HEK293 (cell line): Measurements from ENCODE around the gene MYO7B.

Experiments used
- CTCF ChIA-PET: fragments of 350-600 bp; formaldehyde crosslinking; extraction: SDS; loops from one replicate; lab custom pipeline; 2021; ENCODE audit warnings: antibody characterized with exemption; lab: Yijun Ruan, JAX
- POLR2A ChIA-PET: fragments of 300-600 bp; formaldehyde crosslinking; extraction: SDS; loops from one replicate; lab custom pipeline; 2020; ENCODE audit warnings: antibody characterized with exemption, inconsistent platforms; lab: Yijun Ruan, JAX
- H3K27ac ChIP-seq: fragments of 200-500 bp; sonication (Bioruptor generic); 2 replicates; pipeline ENCODE4 v1.5.1; 2014; ENCODE audit warnings: low read depth, low read length, control low read depth, inconsistent platforms; ENCODE audit errors: extremely low read depth
- H3K36me3 ChIP-seq, 2 experiments: fragments of 200-500 bp in 1 of 2; sonication (Bioruptor generic) in 1 of 2; 1 replicate in 1 of 2; 2 replicates in 1 of 2; pipeline ENCODE4 v1.5.1; 2014 to 2017; ENCODE audit warnings: inconsistent platforms in 2 of 2, low read length in 2 of 2; ENCODE audit not compliant: control insufficient read depth in 2 of 2, insufficient read depth in 1 of 2
- H3K4me1 ChIP-seq: fragments of 200-500 bp; sonication (Bioruptor generic); 2 replicates; pipeline ENCODE4 v1.5.1; 2014; ENCODE audit warnings: mild to moderate bottlenecking, low read length, inconsistent platforms; ENCODE audit not compliant: control insufficient read depth, insufficient read depth
- H3K4me3 ChIP-seq: 2 replicates; pipeline ENCODE4 v1.5.1; 2011; ENCODE audit warnings: low read depth, mild to moderate bottlenecking, control low read depth, low read length, moderate library complexity
- H3K9me3 ChIP-seq: fragments of 200-500 bp; sonication (Bioruptor generic); 2 replicates; pipeline ENCODE4 v1.5.1; 2014; ENCODE audit warnings: low read depth, low read length, inconsistent platforms; ENCODE audit not compliant: control insufficient read depth, insufficient read depth
- BCL11A ChIP-seq: fragments of 450-650 bp; formaldehyde crosslinking; IDR thresholded peaks from 2 replicates; pipeline ENCODE4 v1.5.1; 2016; ENCODE audit warnings: low read depth, missing biosample characterization, missing genetic modification characterization
- EGR2 ChIP-seq: fragments of 450-650 bp; formaldehyde crosslinking; IDR thresholded peaks from 2 replicates; pipeline ENCODE4 v1.5.1; 2016; ENCODE audit warnings: low read depth, missing biosample characterization, missing genetic modification characterization
- GFI1B ChIP-seq: fragments of 450-650 bp; formaldehyde crosslinking; IDR thresholded peaks from 2 replicates; pipeline ENCODE4 v1.5.1; 2016; ENCODE audit warnings: missing biosample characterization, missing genetic modification characterization
- GLI4 ChIP-seq: fragments of 450-650 bp; formaldehyde crosslinking; IDR thresholded peaks from 2 replicates; pipeline ENCODE4 v1.5.1; 2016; ENCODE audit warnings: missing biosample characterization, missing genetic modification characterization
- WT1 ChIP-seq: fragments of 450-650 bp; formaldehyde crosslinking; IDR thresholded peaks from 2 replicates; pipeline ENCODE4 v1.5.1; 2016; ENCODE audit warnings: missing biosample characterization, missing genetic modification characterization
- ZBTB21 ChIP-seq: fragments of 450-650 bp; formaldehyde crosslinking; IDR thresholded peaks from 2 replicates; pipeline ENCODE4 v1.5.1; 2017; ENCODE audit warnings: missing biosample characterization, missing genetic modification characterization
- ZNF10 ChIP-seq: fragments of 450-650 bp; formaldehyde crosslinking; IDR thresholded peaks from 2 replicates; pipeline ENCODE4 v1.5.1; 2017; ENCODE audit warnings: missing biosample characterization, missing genetic modification characterization
- ZNF146 ChIP-seq: fragments of 450-650 bp; formaldehyde crosslinking; IDR thresholded peaks from 2 replicates; pipeline ENCODE4 v1.5.1; 2016; ENCODE audit warnings: missing biosample characterization, missing genetic modification characterization
- ZNF174 ChIP-seq: fragments of 450-650 bp; formaldehyde crosslinking; IDR thresholded peaks from 2 replicates; pipeline ENCODE4 v1.5.0; 2017; ENCODE audit warnings: missing biosample characterization, mild to moderate bottlenecking, missing genetic modification characterization
- ZNF2 ChIP-seq: fragments of 450-650 bp; formaldehyde crosslinking; IDR thresholded peaks from 2 replicates; pipeline ENCODE4 v1.5.1; 2016; ENCODE audit warnings: missing biosample characterization, missing genetic modification characterization
- ZNF214 ChIP-seq: fragments of 450-650 bp; formaldehyde crosslinking; IDR thresholded peaks from 2 replicates; pipeline ENCODE4 v1.5.1; 2017; ENCODE audit warnings: missing biosample characterization, mild to moderate bottlenecking, missing genetic modification characterization, borderline replicate concordance
- ZNF23 ChIP-seq: fragments of 450-650 bp; formaldehyde crosslinking; IDR thresholded peaks from 2 replicates; pipeline ENCODE4 v1.5.1; 2016; ENCODE audit warnings: missing biosample characterization, missing genetic modification characterization, borderline replicate concordance
- ZNF354C ChIP-seq: fragments of 450-650 bp; formaldehyde crosslinking; IDR thresholded peaks from 2 replicates; pipeline ENCODE4 v1.5.1; 2016; ENCODE audit warnings: missing biosample characterization, missing genetic modification characterization, low read depth, borderline replicate concordance
- ZNF37A ChIP-seq: fragments of 450-650 bp; IDR thresholded peaks from 2 replicates; pipeline ENCODE4 v1.5.1; 2018; ENCODE audit warnings: missing biosample characterization, missing genetic modification characterization
- ZNF561 ChIP-seq: fragments of 450-650 bp; IDR thresholded peaks from 2 replicates; pipeline ENCODE4 v1.5.1; 2018; ENCODE audit warnings: missing biosample characterization, missing genetic modification characterization, borderline replicate concordance
- ZNF585B ChIP-seq: fragments of 450-650 bp; formaldehyde crosslinking; IDR thresholded peaks from 2 replicates; pipeline ENCODE4 v1.5.1; 2016; ENCODE audit warnings: missing biosample characterization, missing genetic modification characterization
- ZNF670 ChIP-seq: fragments of 450-650 bp; formaldehyde crosslinking; IDR thresholded peaks from 2 replicates; pipeline ENCODE4 v1.5.1; 2016; ENCODE audit warnings: missing biosample characterization, missing genetic modification characterization, low read depth
- ZNF677 ChIP-seq: fragments of 450-650 bp; IDR thresholded peaks from 2 replicates; pipeline ENCODE4 v1.5.0; 2018; ENCODE audit warnings: missing biosample characterization, mild to moderate bottlenecking, missing genetic modification characterization, moderate library complexity
- ZNF747 ChIP-seq: fragments of 450-650 bp; formaldehyde crosslinking; IDR thresholded peaks from 2 replicates; pipeline ENCODE4 v1.5.1; 2016; ENCODE audit warnings: missing biosample characterization, missing genetic modification characterization
- ZNF777 ChIP-seq: fragments of 450-650 bp; formaldehyde crosslinking; IDR thresholded peaks from 2 replicates; pipeline ENCODE4 v1.5.1; 2017; ENCODE audit warnings: missing biosample characterization, missing genetic modification characterization, borderline replicate concordance
- ZSCAN16 ChIP-seq: fragments of 450-650 bp; formaldehyde crosslinking; IDR thresholded peaks from 2 replicates; pipeline ENCODE4 v1.5.1; 2016; ENCODE audit warnings: missing biosample characterization, missing genetic modification characterization
- ZSCAN23 ChIP-seq: fragments of 450-650 bp; formaldehyde crosslinking; IDR thresholded peaks from 2 replicates; pipeline ENCODE4 v1.5.1; 2016; ENCODE audit warnings: missing biosample characterization, missing genetic modification characterization
- TF ChIP-seq, protein P1 (sequence below): fragments of 450-650 bp; formaldehyde crosslinking; IDR thresholded peaks from 2 replicates; pipeline ENCODE4 v1.5.1; 2016; ENCODE audit warnings: missing biosample characterization, missing genetic modification characterization

Gene MYO7B

GRCh38 chr2:127619877-127620705 lies 84.6 kb downstream of the MYO7B start:
- POLR2A ChIA-PET = no interaction called here

GRCh38 chr2:127620866-127621265 lies 85.4 kb downstream of the MYO7B start:
- Histone ChIP-seq H3K4me1 (no peaks in the 10 kb centered on the region), H3K36me3 (no peaks in the 10 kb centered on the region), H3K27ac (no peak overlapping the region)
- CTCF ChIA-PET = no interaction called here
- TF ChIP-seq BCL11A (tag by site-specific recombination) = no peak
- TF ChIP-seq ZNF23 = no peak
- TF ChIP-seq ZNF37A (tag by site-specific recombination) = no peak
- no peak for TF ChIP-seq ZNF677 (tag by site-specific recombination)
- TF ChIP-seq ZNF146 = no peak
- no peak for TF ChIP-seq GLI4 (tag by site-specific recombination)
- TF ChIP-seq ZNF354C (tag by site-specific recombination) = no peak
- TF ChIP-seq ZNF174 (tag by site-specific recombination) = no peak
- TF ChIP-seq ZNF777 (tag by site-specific recombination) = no peak
- TF ChIP-seq ZSCAN16 (tag by site-specific recombination) = no peak
- TF ChIP-seq, all 188 proteins: peak for 0
- POLR2A ChIA-PET = no interaction called here
- H3K4me3 ChIP-seq = no peak overlapping the region
- H3K9me3 ChIP-seq = no peaks in the 10 kb centered on the region

More at GRCh38 chr2:127619877-127620705, 84.6 kb downstream of the MYO7B start:
- no peaks in the 10 kb centered on the region for H3K4me1 ChIP-seq
- CTCF ChIA-PET = no interaction called here
- no peak for TF ChIP-seq ZNF2 (tag by site-specific recombination)
- TF ChIP-seq, protein P1, sequence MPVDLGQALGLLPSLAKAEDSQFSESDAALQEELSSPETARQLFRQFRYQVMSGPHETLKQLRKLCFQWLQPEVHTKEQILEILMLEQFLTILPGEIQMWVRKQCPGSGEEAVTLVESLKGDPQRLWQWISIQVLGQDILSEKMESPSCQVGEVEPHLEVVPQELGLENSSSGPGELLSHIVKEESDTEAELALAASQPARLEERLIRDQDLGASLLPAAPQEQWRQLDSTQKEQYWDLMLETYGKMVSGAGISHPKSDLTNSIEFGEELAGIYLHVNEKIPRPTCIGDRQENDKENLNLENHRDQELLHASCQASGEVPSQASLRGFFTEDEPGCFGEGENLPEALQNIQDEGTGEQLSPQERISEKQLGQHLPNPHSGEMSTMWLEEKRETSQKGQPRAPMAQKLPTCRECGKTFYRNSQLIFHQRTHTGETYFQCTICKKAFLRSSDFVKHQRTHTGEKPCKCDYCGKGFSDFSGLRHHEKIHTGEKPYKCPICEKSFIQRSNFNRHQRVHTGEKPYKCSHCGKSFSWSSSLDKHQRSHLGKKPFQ = no peak
- no peak for TF ChIP-seq WT1
- no peak for TF ChIP-seq ZNF747 (tag by site-specific recombination)
- TF ChIP-seq ZNF214 (tag by site-specific recombination) = no peak
- no peak for TF ChIP-seq ZSCAN23 (tag by site-specific recombination)
- TF ChIP-seq GFI1B = no peak
- no peak for TF ChIP-seq ZNF585B
- no peak for TF ChIP-seq ZNF10 (tag by site-specific recombination)
- no peak overlapping the region for H3K27ac ChIP-seq
- no peak overlapping the region for H3K4me3 ChIP-seq
- no peaks in the 10 kb centered on the region for H3K36me3 ChIP-seq
- no peaks in the 10 kb centered on the region for H3K9me3 ChIP-seq

DNA sequence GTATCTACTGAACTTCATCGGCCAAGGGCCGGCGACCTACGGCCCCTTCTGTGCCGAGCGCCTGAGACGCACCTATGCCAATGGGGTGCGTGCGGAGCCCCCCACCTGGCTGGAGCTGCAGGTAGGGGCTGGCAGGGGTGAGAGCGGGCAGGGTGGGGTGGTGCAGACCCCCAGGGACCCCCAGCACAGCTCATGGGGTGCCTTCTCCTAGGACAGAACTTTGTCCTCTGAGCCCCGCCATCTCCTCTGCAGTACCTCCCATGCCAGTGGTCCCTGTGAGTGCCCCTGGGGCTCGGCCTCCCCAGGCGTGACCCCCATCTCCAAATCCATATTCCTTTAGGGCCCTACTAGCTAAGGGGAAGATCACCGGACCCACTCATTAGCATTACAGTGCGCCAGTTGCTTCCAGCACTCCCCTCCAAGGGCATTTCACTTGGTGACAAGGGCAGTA lies 86.5 kb downstream of the MYO7B start:
- Histone ChIP-seq H3K36me3 (no peaks in the 10 kb centered on the region), H3K27ac (no peak overlapping the region), H3K4me1 (no peaks in the 10 kb centered on the region), H3K4me3 (no peak overlapping the region), H3K9me3 (no peaks in the 10 kb centered on the region)
- ChIA-PET CTCF (no interaction called here), POLR2A (no interaction called here)
- TF ChIP-seq EGR2 (tag by site-specific recombination) = no peak
- no peak for TF ChIP-seq ZNF561
- no peak for TF ChIP-seq ZNF670
- TF ChIP-seq ZBTB21 (tag by site-specific recombination) = no peak
